A204.1 (cell line): ENCODE data around the gene ASTN2.

Source experiments
- FAIRE-seq: peaks from 2 replicates; lab custom pipeline; 2012; peaks lifted over from hg19 to GRCh38; lab: Jason Lieb, UNC

The ASTN2 gene

DNA sequence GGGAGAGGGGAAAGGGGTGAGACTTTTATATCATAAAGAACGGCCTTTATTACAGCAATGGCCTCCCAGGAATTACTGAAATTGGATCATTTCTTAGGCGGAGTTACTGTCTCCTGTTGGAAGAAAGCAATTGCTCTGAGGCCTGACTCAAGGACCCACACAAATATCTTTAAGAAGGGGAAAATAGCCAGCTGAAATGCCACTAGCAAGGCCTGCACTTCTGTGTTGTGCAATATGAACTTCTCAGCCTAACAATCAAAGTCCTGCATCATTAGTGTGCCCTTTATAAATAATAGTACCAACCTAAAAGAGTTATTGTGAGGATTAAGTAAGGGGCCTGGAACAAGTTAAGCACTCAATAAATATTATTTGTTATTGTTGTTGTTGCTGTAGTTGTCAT is 757.9 kb downstream of the ASTN2 start:
- FAIRE-seq, result no peak

GRCh38 chr9:116656501-116656971 is 758.3 kb downstream of the ASTN2 start:
- no peak for FAIRE-seq

DNA sequence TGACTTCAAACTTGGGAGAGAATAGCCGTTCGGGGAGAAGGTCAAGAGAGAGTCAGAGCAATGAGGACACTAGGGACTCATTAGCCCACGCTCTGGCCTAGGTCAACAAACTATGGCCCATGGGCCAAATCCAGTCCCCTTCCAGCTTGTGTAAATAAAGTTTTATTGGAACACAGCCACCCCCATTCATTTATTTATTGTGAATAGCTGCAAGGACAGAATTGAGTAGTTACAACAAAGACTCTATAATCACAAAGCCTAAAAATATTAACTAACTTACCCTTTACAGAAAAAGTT is 760.9 kb downstream of the ASTN2 start:
- no peak for FAIRE-seq

GRCh38 chr9:116653348-116654058 is 761.4 kb downstream of the ASTN2 start:
- FAIRE-seq, result no peak

DNA sequence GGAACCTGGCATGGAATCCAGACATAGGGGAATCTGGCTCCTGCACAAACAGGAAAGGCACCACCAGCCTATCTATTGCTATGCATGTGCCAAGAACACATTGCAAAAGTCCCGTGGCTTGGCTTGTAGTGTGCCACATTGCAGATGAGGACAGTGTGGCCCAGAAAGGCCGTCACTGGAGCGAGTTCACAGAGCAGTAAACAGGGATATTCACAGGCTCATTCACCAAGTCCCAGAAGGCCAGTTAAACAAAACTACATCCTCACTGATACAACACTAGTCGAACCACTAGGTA is 767.4 kb downstream of the ASTN2 start:
- FAIRE-seq, result no peak

GRCh38 chr9:116646661-116647514 is 768.0 kb downstream of the ASTN2 start:
- FAIRE-seq, result no peak

DNA sequence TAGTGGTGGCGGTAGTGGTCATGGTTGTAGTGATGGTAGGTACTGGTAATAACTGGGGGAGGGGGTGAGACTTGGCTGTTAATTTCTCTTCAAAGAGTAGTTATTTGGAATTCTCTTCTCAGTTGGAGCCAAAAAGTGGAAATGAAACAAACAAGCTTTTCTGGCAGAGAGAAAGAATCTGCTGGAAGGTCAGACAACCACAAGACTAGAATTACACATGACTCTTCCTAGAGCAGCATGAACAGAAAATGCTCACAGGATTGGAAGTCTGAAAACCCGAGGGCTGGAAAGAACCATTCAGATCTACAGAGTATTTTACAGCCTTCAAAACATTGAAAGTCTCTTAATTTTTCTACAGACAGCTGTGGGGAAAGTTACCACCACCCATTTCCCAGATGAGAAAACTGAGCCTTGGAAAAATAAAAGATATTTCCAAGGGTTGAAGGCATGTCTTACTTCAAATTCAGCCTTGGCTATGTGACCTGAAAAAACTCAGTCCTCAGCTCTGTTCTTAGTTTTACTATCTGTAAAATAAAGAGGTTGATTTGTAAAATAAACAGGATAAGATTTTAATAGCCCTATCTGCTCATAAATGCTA is 770.7 kb downstream of the ASTN2 start:
- no peak for FAIRE-seq

- FAIRE-seq, result no peak
Observed at GRCh38 chr9:116643691-116644090, 771.2 kb downstream of the ASTN2 start.

DNA sequence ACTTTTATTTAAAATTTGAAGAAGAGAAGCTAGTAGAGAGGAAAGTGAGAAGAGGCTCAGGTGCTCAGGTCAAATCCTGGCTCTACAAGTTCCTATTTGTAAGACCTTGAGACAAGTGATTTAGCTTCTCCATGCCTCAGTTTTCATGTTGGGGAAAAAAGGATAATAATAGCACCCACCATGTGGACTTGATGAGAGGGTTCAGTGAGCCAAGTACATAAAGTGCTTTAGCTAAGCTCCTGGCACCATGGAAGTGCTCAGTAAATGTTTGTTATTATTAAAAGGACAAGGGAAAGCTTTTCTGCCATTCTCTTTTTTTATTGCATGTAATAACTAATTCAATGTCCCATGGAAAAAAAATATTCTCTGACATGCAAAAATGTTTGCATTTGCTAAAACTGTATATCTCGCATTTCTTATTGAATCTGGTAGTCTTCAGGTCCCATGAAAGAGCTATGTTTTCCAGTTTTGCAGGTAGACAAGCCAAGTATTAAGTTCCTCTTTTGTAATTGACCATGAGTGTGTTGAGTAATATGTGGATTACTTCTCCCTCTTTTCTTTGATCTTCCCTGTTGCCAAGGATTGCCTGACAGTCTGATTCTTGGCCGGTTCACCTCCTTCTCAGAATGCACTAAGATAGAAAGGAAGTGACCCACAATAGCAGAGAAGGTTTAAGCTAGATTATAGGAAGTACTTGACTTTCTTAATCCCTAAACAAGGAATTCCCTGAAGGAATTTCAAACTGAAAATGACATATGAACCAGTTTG is 773.4 kb downstream of the ASTN2 start:
- FAIRE-seq, result no peak

DNA sequence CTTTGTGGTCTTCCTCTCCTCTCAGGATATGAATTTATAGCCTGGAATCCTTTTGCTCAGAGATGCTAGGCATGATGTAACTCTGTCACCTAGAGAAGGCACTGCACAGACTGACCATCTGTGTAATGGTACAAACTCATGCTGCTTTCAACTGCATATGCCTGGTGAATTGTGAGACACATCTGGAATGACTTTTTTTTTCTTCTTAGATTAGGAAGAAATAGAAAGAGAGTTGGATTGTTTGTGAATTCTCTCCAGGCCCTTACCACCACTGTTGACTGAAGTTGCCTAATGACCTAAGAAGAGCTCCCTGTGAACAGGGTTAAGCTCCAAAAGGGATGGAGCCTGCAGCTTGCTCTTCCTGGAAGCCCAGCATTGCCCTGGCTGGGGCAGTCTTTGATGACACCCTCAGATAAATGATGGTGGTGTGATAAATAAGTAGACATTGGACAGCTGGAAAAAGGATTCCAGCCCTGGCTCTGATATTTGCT is 775.6 kb downstream of the ASTN2 start:
- FAIRE-seq, result no peak

DNA sequence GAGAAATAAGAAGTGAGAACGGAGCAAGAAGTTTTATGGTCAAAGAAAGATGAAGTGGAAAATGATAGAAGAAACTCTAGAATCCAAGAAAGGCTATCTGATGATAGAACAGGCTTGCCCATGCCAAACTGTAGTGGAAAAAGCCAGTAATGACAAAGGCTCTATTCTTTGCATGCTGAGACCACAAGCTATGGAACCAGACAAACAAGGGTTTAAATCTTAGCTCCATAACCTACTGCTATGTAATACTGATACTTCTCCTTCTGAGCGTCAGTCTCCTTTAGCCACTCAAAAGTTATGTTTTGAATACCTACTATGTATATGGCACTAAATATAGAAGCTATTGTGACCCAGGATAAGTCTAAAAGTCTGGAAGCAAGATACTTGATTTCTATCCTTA is 778.9 kb downstream of the ASTN2 start:
- FAIRE-seq, result no peak

DNA sequence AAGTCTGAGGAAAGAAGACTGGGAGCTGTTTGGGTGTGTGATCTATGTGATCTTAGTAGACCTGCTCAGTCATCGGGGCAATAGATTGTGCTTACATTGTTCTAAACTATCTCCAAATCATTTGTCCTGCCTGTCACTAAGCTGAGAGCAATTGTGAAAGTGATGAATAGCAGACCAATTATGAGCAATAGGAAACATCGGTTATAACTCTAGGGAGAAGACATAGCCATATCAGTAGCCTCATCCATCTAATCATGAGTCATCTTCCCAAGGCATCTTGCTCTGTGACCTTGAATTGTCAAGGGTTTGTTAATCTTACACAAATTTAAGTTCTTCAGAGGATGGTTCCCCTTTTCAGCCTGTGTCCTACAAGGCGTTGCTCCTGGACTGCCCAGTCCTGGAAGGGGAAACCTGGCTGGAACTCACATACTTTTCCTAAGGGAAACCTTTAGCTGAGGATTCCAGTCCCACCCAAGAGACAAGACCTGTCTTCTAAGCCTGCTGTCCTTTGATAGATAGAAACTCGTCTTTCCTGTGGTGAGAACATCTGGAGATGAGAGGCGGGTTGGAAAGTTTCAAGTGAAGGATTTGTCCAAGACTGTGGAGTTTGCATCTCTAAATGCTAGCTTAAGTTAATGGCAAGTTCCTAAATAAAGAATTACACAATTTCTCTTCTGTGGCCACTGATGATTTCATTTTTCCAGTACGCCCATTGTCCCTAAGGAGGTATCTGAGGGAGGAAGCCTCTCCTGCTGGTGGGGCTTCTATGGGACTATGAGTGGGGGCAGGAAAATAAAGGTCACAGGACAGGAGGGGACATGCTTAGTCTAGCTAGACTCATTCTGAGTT is 781.6 kb downstream of the ASTN2 start:
- FAIRE-seq, result no peak

DNA sequence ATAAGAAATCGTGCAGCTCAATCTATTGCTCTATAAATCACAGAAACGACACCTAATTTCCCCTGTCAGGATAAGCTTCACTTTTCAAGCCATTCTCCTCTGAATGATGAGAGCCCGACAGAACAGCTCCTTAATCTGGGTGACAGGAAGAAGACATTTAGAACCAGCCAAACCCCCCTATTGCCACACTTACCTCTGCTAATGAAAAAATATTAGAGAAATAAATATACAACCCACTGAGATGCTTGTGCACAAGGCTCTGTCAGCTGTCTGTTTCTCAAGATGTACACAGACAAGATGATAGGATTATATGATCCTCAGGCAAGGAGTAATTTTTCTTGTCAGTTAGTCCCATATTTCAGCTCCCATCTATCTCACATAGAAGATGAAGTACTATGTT is 785.2 kb downstream of the ASTN2 start:
- FAIRE-seq, result no peak

- FAIRE-seq, result no peak
Observed at GRCh38 chr9:116628716-116629115, 786.1 kb downstream of the ASTN2 start.

- FAIRE-seq, result no peak
Observed at GRCh38 chr9:116627433-116627832, 787.4 kb downstream of the ASTN2 start.

DNA sequence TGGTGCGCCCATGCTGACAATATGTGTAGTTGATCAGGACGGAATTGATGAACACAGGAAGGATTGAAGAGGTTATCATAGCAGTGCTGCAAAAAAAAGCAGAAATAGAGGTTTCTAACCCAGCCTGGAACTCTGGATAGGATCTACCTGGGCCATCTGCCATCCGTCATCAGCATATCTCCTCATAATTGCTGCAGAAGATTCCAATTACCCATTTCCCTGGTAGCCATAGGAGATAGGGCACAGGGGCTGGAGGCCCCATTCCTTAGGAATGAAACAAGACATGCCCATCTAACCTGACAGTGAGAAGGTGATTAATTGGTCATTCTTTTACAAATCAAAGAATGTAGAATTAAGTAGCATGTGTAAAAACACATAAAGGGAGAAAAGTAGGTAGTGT is 788.1 kb downstream of the ASTN2 start:
- FAIRE-seq, result no peak

- no peak for FAIRE-seq
Observed at GRCh38 chr9:116623715-116624114, 791.1 kb downstream of the ASTN2 start.

GRCh38 chr9:116617389-116617788 is 797.5 kb downstream of the ASTN2 start:
- no peak for FAIRE-seq

GRCh38 chr9:116616304-116616914 is 798.4 kb downstream of the ASTN2 start:
- no peak for FAIRE-seq

DNA sequence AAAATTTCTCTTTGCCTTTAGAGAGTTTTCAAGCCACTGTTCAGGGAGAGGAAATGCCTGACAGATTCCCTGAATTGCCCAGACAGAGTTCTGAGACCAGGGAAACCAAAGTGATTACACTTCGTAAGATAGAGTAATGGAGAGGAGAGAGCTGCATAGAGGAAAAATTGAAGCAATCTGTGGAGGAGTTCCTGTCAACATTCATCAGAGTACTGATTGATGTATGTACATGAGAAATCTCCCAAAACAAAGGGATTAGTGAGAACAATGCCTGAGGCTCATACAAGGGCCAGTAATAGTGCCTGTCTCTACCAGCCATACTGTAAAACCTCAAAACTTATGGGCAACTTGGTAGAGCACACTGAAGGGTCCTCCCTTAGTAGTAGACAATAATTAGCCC is 806.8 kb downstream of the ASTN2 start:
- FAIRE-seq, result no peak

- FAIRE-seq, result no peak
Observed at GRCh38 chr9:116605904-116606341, 808.9 kb downstream of the ASTN2 start.
